ENCODE results near the gene CNPY1. TPM values are rescaled to one million over a fixed set of nuclear protein-coding genes. Genes with fewer than 3 reads are reported as not detected.
"Not testable (repeated sequence)": the region's sequence is repeated elsewhere in the genome, so short reads cannot be mapped to it uniquely, and the experiment has no call there.

Gene CNPY1
- total RNA-seq, 2 donors from 2014 or later, result 0.33 TPM; not detected in 1

- DNase-seq, result peak; percentile 38
- Mint-ChIP-seq H3K9me3 (peaks cover 5% of the 10 kb centered on the region), H3K27me3 (ENCODE audit: insufficient read depth) (peaks cover 93% of the 10 kb centered on the region), H3K36me3 (ENCODE audit: low read depth) (no peaks in the 10 kb centered on the region), H3K4me3 (no peak overlapping the region), H3K27ac (no peak overlapping the region), H3K4me1 (peaks cover 6% of the 10 kb centered on the region)
- H3K9ac ChIP-seq (ENCODE audit: extremely low read depth, low read length, poor library complexity, severe bottlenecking), result no peak overlapping the region
- TF ChIP-seq, protein P1, sequence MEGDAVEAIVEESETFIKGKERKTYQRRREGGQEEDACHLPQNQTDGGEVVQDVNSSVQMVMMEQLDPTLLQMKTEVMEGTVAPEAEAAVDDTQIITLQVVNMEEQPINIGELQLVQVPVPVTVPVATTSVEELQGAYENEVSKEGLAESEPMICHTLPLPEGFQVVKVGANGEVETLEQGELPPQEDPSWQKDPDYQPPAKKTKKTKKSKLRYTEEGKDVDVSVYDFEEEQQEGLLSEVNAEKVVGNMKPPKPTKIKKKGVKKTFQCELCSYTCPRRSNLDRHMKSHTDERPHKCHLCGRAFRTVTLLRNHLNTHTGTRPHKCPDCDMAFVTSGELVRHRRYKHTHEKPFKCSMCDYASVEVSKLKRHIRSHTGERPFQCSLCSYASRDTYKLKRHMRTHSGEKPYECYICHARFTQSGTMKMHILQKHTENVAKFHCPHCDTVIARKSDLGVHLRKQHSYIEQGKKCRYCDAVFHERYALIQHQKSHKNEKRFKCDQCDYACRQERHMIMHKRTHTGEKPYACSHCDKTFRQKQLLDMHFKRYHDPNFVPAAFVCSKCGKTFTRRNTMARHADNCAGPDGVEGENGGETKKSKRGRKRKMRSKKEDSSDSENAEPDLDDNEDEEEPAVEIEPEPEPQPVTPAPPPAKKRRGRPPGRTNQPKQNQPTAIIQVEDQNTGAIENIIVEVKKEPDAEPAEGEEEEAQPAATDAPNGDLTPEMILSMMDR (conservative IDR thresholded peaks at IDR 0.05), result no peak
- WGBS, 2 experiments (ENCODE audit: insufficient coverage in 1 of 2, insufficient read length in 1 of 2), result 72 to 81% methylated on average over 2 to 7 of the region's 7 CpGs
- H3K36me3 ChIP-seq (ENCODE audit: control insufficient read depth, insufficient read depth, low read length), result no peaks in the 10 kb centered on the region
- no peak overlapping the region for H3K27ac ChIP-seq (ENCODE audit: low read depth, low read length)
- H3K27me3 ChIP-seq (ENCODE audit: control insufficient read depth, insufficient read depth, low read length, poor library complexity, severe bottlenecking), result peaks cover 92% of the 10 kb centered on the region
- no peaks in the 10 kb centered on the region for H3K9me3 ChIP-seq (ENCODE audit: control insufficient read depth, low read length)
- H3K4me3 ChIP-seq (ENCODE audit: low read length), result no peak overlapping the region
- H3K4me1 ChIP-seq (ENCODE audit: control insufficient read depth, insufficient read depth, low read length), result no peaks in the 10 kb centered on the region
These were observed 26.2 kb downstream of the CNPY1 start for GRCh38 chr7:155520114-155520513.

DNA sequence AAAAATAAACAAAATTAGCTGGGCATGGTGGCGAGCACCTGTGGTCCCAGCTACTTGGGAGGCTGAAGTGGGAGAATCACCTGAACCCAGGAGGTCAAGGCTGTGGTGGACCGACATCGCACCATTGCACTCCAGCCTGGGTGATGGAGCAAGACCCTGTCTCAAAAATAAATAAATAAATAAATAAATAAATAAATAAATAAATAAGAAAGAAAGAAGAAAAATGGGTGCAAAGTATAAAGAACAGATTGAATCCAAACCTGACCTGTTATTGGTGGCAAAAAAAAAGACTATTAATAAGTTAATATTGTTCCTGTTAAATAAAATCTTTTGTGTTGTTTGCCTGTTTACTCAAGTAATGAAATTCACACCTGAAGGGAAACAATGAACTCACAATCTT lies 27.0 kb downstream of the CNPY1 start:
- WGBS, 2 experiments (ENCODE audit: insufficient coverage in 1 of 2, insufficient read length in 1 of 2), result 87% methylated on average over 2 of the region's 3 CpGs; no CpG with 5 or more reads in 1 of the 2 experiments

DNA sequence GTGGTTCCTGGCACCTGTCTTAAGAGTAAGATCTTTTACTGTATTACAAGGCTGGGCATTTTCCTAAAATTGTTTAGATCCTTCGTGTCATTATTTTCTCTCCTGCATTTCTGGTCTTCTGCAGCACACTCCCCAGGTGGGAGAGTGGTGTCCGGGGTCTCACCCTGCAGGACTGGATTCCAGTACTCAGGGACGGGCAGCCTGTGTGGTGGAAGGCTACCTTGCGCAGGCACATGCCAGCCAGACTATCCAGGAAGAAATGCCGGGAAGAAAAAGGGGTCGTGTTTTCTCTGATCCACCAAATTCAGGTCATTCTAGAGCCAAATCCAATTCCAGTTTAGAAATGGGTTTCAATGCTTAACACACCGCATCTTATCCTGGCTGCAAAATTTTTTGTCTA lies 27.7 kb downstream of the CNPY1 start:
- no peak overlapping the region for H3K4me3 Mint-ChIP-seq
- Histone ChIP-seq H3K9me3 (ENCODE audit: control insufficient read depth, low read length) (no peaks in the 10 kb centered on the region), H3K27me3 (ENCODE audit: control insufficient read depth, insufficient read depth, low read length, poor library complexity, severe bottlenecking) (peaks cover 95% of the 10 kb centered on the region), H3K27ac (ENCODE audit: low read depth, low read length) (no peak overlapping the region), H3K4me3 (ENCODE audit: low read length) (no peak overlapping the region), H3K36me3 (ENCODE audit: control insufficient read depth, insufficient read depth, low read length) (no peaks in the 10 kb centered on the region), H3K9ac (ENCODE audit: extremely low read depth, low read length, poor library complexity, severe bottlenecking) (no peak overlapping the region), H3K4me1 (ENCODE audit: control insufficient read depth, insufficient read depth, low read length) (no peaks in the 10 kb centered on the region)
- H3K27me3 Mint-ChIP-seq (ENCODE audit: insufficient read depth), result peaks cover 95% of the 10 kb centered on the region
- peak; percentile 18 for DNase-seq
- no peaks in the 10 kb centered on the region for H3K9me3 Mint-ChIP-seq
- WGBS, 2 experiments (ENCODE audit: insufficient coverage in 1 of 2, insufficient read length in 1 of 2), result 86 to 95% methylated on average over 5 to 7 of the region's 7 CpGs
- H3K27ac Mint-ChIP-seq, result no peak overlapping the region
- peaks cover 6% of the 10 kb centered on the region for H3K4me1 Mint-ChIP-seq
- H3K36me3 Mint-ChIP-seq (ENCODE audit: low read depth), result no peaks in the 10 kb centered on the region
- TF ChIP-seq, protein P1 (conservative IDR thresholded peaks at IDR 0.05), result no peak

More for the DNA sequence above, 27.0 kb downstream of the CNPY1 start:
- not testable (repeated sequence) for H3K4me3 Mint-ChIP-seq; H3K36me3 Mint-ChIP-seq (ENCODE audit: low read depth); H3K9ac ChIP-seq (ENCODE audit: extremely low read depth, low read length, poor library complexity, severe bottlenecking); H3K9me3 ChIP-seq (ENCODE audit: control insufficient read depth, low read length); H3K4me1 ChIP-seq (ENCODE audit: control insufficient read depth, insufficient read depth, low read length); DNase-seq; H3K27ac ChIP-seq (ENCODE audit: low read depth, low read length); H3K9me3 Mint-ChIP-seq; H3K4me3 ChIP-seq (ENCODE audit: low read length); H3K27ac Mint-ChIP-seq; H3K4me1 Mint-ChIP-seq; H3K36me3 ChIP-seq (ENCODE audit: control insufficient read depth, insufficient read depth, low read length)
- peaks cover 94% of the 10 kb centered on the region for H3K27me3 ChIP-seq (ENCODE audit: control insufficient read depth, insufficient read depth, low read length, poor library complexity, severe bottlenecking)
- H3K27me3 Mint-ChIP-seq (ENCODE audit: insufficient read depth), result peaks cover 95% of the 10 kb centered on the region

- peaks cover 95% of the 10 kb centered on the region for H3K27me3 Mint-ChIP-seq (ENCODE audit: insufficient read depth)
These were observed 28.4 kb downstream of the CNPY1 start for GRCh38 chr7:155517969-155518368.

More at GRCh38 chr7:155517969-155518368, 28.4 kb downstream of the CNPY1 start:
- Mint-ChIP-seq H3K36me3 (ENCODE audit: low read depth) (no peaks in the 10 kb centered on the region), H3K27ac (no peak overlapping the region), H3K9me3 (no peaks in the 10 kb centered on the region), H3K4me1 (peaks cover 6% of the 10 kb centered on the region), H3K4me3 (no peak overlapping the region)
- Histone ChIP-seq H3K4me1 (ENCODE audit: control insufficient read depth, insufficient read depth, low read length) (no peaks in the 10 kb centered on the region), H3K9ac (ENCODE audit: extremely low read depth, low read length, poor library complexity, severe bottlenecking) (no peak overlapping the region), H3K27ac (ENCODE audit: low read depth, low read length) (no peak overlapping the region), H3K36me3 (ENCODE audit: control insufficient read depth, insufficient read depth, low read length) (no peaks in the 10 kb centered on the region), H3K9me3 (ENCODE audit: control insufficient read depth, low read length) (no peaks in the 10 kb centered on the region), H3K4me3 (ENCODE audit: low read length) (no peak overlapping the region), H3K27me3 (ENCODE audit: control insufficient read depth, insufficient read depth, low read length, poor library complexity, severe bottlenecking) (peaks cover 95% of the 10 kb centered on the region)
- TF ChIP-seq, protein P1 (conservative IDR thresholded peaks at IDR 0.05), result no peak
- 90% methylated on average over 2 to 5 of the region's 5 CpGs for WGBS, 2 experiments (ENCODE audit: insufficient coverage in 1 of 2, insufficient read length in 1 of 2)
- peak; percentile 22 for DNase-seq
